Mucosa of rectum (tissue), 2 donors: Measurements from ENCODE around the gene NCR2.

ENCODE experiments used
- H3K27ac ChIP-seq, 2 donors: one replicate each; pipeline ENCODE4 v1.7.0; 2013; ENCODE audit warnings: inconsistent platforms in 2 of 2, low read depth in 2 of 2, low read length in 2 of 2
- H3K27me3 ChIP-seq, 2 donors: one replicate each; pipeline ENCODE4 v1.7.0; 2013; ENCODE audit warnings: low read length in 2 of 2; ENCODE audit not compliant: control insufficient read depth in 2 of 2, insufficient read depth in 2 of 2
- H3K36me3 ChIP-seq, 2 donors: one replicate each; pipeline ENCODE4 v1.7.0; 2013; ENCODE audit warnings: low read length in 2 of 2; ENCODE audit not compliant: control insufficient read depth in 2 of 2, insufficient read depth in 2 of 2
- H3K4me1 ChIP-seq, 2 donors: one replicate each; pipeline ENCODE4 v1.7.0; 2013; ENCODE audit warnings: low read length in 2 of 2, mild to moderate bottlenecking in 1 of 2; ENCODE audit not compliant: control insufficient read depth in 2 of 2, insufficient read depth in 2 of 2
- H3K4me3 ChIP-seq, 2 donors: one replicate each; pipeline ENCODE4 v1.7.0; 2013; ENCODE audit warnings: low read length in 2 of 2
- H3K9ac ChIP-seq, 2 donors: one replicate each; pipeline ENCODE4 v1.7.0; 2013; ENCODE audit warnings: low read length in 2 of 2, low read depth in 1 of 2, mild to moderate bottlenecking in 1 of 2
- H3K9me3 ChIP-seq, 2 donors: one replicate each; pipeline ENCODE4 v1.7.0; 2013; ENCODE audit warnings: low read length in 2 of 2; ENCODE audit not compliant: control insufficient read depth in 2 of 2
- donor health status: healthy.
- donor health status: Normal muscosa, but diverticular disease.

NCR2 gene

DNA sequence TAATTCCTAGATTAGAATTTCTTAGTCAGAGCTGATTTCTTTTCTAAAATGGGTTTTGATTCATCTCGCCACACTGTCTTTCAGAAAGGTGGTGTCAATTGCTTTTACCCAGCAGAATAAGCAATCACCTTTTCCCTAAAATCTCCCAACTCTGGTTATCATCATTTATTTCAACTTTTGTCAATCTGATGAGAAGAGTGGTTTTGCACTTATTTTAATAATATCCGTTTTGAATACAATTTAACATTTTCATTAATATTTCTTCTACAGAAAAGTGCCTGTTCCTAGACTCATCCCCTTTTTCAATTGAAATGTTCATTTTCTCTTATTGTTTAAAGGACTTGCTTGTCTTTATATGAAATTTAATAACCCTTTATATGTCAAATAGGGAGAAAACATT, 8.2 kb upstream of the NCR2 start:
- Histone ChIP-seq H3K27ac (no peak overlapping the region), H3K4me3 (no peak overlapping the region), H3K9ac (no peak overlapping the region), H3K4me1 (no peaks in the 10 kb centered on the region), H3K9me3 (no peaks in the 10 kb centered on the region), H3K36me3 (no peaks in the 10 kb centered on the region), H3K27me3 (peaks cover 12 to 15% of the 10 kb centered on the region in 2 donors)

DNA sequence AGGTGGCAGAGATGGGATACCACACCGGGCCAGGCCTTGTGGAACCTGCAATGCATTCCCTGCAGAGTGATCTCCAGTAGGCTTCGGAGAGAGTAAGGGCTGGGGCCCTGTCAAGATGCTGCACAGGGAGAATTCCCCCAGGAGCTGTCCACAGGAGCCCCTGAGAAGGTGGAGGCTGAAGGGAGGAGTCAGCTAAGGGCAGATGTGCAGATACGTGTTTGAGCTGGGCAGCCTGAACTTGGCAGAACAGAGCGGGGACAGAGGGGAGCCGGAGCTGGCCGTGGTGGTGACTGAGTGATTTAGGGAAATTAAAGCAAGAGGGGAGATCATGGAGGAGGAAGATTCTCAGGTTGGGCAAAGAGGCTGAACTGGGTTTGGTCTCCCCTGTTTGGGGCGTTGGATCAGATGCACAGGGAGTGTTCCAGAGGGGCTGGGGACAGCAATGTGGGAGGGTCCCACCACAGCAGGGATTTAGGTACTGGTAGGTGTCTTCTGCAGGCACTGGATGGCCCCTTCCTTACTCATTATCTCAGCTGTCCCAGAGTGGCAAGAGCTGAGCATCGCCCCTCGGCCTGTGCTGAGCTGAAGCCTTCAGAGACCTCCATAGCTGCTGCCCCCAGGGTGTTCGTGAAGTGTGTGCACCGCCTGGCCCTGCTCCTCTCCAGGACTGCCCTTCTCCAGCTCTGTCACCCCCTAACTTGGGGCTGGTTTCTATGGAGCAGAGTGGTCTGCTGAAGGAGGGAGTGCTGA, 3.8 kb upstream of the NCR2 start:
- Histone ChIP-seq H3K27ac (no peak overlapping the region), H3K4me1 (peaks cover 0 to 5% of the 10 kb centered on the region in 2 donors), H3K4me3 (no peak overlapping the region), H3K27me3 (peaks cover 5 to 8% of the 10 kb centered on the region in 2 donors), H3K9me3 (no peaks in the 10 kb centered on the region), H3K9ac (no peak overlapping the region), H3K36me3 (no peaks in the 10 kb centered on the region)

DNA sequence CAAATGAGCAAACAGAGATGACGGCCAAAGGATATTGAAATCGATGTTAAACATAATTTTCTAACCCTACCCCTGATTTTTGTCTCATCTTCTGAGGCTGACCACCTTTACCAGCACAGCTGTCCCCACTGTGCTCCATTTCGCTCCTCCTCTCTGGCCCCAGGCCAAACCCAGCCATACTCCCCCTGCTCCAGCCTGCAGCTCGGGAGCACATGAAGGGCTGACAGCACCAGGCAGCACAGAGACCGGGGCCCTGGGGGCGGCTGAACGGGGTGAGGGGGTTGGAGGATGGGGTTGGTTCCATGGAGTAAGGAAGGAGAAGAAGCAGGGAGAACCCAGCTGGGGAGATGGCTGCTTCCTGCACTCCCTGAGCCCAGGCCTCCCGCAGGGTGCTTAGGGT, 3.2 kb upstream of the NCR2 start:
- Histone ChIP-seq H3K4me1 (peaks cover 0 to 5% of the 10 kb centered on the region in 2 donors), H3K27ac (no peak overlapping the region), H3K36me3 (no peaks in the 10 kb centered on the region), H3K4me3 (no peak overlapping the region), H3K9ac (no peak overlapping the region), H3K9me3 (no peaks in the 10 kb centered on the region), H3K27me3 (peaks cover 5 to 8% of the 10 kb centered on the region in 2 donors)

DNA sequence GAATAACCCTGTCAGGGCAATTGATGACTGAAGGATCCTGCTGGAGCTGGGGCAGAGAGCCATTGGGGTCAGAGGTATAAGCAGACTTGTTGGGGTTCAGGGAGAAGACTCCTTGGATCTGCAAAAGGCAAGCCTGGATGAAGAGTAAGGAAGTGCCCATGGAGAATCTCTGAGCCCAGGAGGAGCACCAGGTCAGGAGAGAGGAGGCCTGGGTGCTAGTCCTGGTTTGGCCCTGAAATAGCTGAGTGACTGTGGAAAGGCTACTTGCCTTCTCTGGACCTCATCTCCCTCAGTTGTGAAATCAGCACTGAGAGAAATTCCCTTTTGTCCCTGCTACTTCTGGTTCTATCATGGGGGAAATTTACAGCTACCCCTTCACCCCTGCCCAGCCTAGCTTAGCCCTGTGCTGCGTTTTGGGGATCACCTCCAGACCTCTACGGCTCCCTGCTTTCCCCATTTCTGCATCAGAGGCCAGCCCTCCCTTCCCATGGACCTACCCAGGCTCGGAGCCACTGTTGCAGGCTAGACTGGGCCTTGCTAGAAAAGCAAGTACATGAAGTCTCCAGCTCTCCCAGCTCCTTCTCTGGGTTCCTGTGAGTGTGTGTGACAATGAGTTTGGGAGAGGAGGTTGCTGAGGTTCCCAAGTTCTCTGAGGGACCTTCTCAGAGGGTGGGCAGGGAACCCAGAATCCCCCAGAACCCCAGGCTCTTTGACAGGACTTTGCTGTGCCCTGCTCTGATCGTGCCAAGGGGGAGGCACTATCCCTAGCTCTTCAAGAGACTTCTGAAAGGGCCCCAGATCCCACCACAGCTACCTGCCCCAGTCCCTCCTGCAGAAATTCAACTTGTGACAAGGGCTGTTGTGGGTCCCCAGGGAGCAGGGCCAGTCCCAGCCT, 2.3 kb upstream of the NCR2 start:
- no peaks in the 10 kb centered on the region for H3K36me3 ChIP-seq
- peak overlapping the region in 1 of 2 donors; percentile 52 for H3K27ac ChIP-seq
- no peak overlapping the region for H3K9ac ChIP-seq
- peaks cover 0 to 5% of the 10 kb centered on the region in 2 donors for H3K4me1 ChIP-seq
- no peak overlapping the region for H3K4me3 ChIP-seq
- no peaks in the 10 kb centered on the region for H3K9me3 ChIP-seq
- H3K27me3 ChIP-seq, result peaks cover 5 to 8% of the 10 kb centered on the region in 2 donors

DNA sequence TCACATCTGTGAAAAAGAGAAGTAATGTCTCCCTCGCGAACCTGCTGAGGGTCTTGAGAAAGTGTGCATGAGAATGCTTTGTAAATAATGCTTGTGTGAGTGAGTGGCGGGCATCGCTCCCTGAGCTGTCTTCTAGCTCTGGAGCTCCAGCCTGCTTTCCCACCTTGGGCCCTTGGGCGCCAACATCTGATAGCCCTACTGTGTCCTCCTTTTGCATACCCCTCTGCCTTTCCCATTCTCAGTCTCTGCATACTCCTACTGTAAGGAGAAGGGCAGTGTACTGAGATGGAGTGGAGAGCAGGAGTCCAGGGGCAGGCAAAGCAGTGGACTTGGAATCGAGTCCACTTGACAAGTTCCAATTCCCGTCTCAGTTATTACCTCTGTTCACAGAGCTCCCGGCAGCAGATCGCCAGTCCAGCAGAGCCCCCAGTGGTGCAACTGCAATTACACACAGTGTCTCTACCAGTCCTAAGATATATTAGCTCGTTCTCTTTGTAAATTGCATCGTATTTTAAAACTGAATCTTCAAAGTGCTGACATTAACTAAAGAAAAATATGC, 847 bp upstream of the NCR2 start:
- H3K27ac ChIP-seq, result no peak overlapping the region
- no peaks in the 10 kb centered on the region for H3K36me3 ChIP-seq
- no peaks in the 10 kb centered on the region for H3K27me3 ChIP-seq
- no peak overlapping the region for H3K4me3 ChIP-seq
- peaks cover 0 to 5% of the 10 kb centered on the region in 2 donors for H3K4me1 ChIP-seq
- H3K9me3 ChIP-seq, result no peaks in the 10 kb centered on the region
- H3K9ac ChIP-seq, result no peak overlapping the region

DNA sequence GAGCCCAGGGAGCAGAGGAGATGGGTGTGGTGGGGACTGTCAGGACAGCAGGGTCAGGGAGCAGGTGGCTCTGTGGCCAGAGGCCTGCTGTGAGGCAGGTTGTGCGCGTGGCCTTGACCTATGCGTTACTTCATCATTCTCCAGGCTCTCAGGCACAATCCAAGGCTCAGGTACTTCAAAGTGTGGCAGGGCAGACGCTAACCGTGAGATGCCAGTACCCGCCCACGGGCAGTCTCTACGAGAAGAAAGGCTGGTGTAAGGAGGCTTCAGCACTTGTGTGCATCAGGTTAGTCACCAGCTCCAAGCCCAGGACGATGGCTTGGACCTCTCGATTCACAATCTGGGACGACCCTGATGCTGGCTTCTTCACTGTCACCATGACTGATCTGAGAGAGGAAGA, 535 bp downstream of the NCR2 start:
- Histone ChIP-seq H3K27ac (no peak overlapping the region), H3K9me3 (no peaks in the 10 kb centered on the region), H3K27me3 (no peaks in the 10 kb centered on the region), H3K4me3 (no peak overlapping the region), H3K36me3 (no peaks in the 10 kb centered on the region), H3K4me1 (peaks cover 0 to 5% of the 10 kb centered on the region in 2 donors), H3K9ac (no peak overlapping the region)

DNA sequence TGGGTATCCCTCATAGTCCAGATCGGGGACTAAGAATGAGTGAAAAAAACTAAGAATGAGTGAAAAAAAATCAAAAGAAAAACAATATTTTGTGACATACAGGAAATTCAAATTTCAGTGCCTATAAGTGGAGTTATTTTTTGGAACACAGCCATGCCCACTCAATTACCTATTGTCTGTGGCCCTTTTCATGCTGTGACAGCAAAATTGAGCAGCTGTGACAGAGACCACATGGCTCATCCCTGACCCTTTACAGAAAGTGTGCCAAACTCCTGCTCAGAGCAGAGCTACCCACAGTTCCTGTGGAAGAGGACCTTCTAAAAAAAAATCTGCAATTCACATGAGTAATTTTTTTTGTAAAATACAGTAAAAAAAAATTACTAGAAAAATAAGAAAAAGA, 1.4 kb downstream of the NCR2 start:
- no peak overlapping the region for H3K4me3 ChIP-seq
- H3K27me3 ChIP-seq, result no peaks in the 10 kb centered on the region
- H3K9me3 ChIP-seq, result no peaks in the 10 kb centered on the region
- no peak overlapping the region for H3K9ac ChIP-seq
- H3K4me1 ChIP-seq, result peaks cover 0 to 5% of the 10 kb centered on the region in 2 donors
- H3K36me3 ChIP-seq, result no peaks in the 10 kb centered on the region
- no peak overlapping the region for H3K27ac ChIP-seq

DNA sequence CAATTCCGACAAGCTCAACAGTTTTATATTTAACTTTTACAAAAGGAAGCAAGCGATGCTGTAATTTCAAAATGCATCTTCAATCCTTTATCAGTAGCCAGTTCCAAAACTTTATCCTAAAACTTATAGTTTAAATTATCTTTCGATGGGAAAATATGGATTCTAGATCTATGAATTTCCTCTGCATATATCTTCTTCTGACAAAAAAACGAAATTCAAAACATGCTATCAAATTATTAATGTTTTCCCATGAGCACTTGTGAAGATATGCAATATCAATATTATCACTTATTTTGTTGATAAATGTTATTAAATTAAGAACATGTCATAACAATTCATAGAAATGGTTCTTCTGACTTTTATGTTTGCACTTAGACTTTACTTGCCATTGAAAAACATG, 2.3 kb downstream of the NCR2 start:
- no peak overlapping the region for H3K27ac ChIP-seq
- H3K4me3 ChIP-seq, result no peak overlapping the region
- no peak overlapping the region for H3K9ac ChIP-seq
- H3K4me1 ChIP-seq, result peaks cover 0 to 5% of the 10 kb centered on the region in 2 donors
- no peaks in the 10 kb centered on the region for H3K36me3 ChIP-seq
- peaks cover 0 to 2% of the 10 kb centered on the region in 2 donors for H3K27me3 ChIP-seq
- H3K9me3 ChIP-seq, result no peaks in the 10 kb centered on the region

DNA sequence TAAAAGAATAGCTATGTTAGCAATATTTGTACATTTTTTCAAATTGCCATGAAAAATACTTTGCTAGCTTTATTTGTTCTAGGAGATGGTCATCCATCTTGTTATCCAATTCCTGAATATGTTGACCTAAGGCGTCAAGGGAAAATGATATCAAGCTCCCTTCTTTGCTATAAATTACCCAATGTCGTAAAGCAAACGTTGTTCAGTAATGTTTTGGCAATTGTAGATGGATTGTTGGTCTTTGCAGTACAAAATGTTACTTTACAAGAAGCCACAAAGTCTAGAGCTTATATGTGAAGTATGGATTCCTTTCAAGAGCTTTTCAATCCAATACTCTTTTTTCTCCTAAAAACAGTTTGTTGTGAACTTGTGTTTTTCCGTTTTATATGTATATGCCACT, 3.3 kb downstream of the NCR2 start:
- Histone ChIP-seq H3K36me3 (no peaks in the 10 kb centered on the region), H3K27ac (no peak overlapping the region), H3K27me3 (peaks cover 0 to 4% of the 10 kb centered on the region in 2 donors), H3K9ac (no peak overlapping the region), H3K9me3 (no peaks in the 10 kb centered on the region), H3K4me3 (no peak overlapping the region), H3K4me1 (peaks cover 0 to 2% of the 10 kb centered on the region in 2 donors)

DNA sequence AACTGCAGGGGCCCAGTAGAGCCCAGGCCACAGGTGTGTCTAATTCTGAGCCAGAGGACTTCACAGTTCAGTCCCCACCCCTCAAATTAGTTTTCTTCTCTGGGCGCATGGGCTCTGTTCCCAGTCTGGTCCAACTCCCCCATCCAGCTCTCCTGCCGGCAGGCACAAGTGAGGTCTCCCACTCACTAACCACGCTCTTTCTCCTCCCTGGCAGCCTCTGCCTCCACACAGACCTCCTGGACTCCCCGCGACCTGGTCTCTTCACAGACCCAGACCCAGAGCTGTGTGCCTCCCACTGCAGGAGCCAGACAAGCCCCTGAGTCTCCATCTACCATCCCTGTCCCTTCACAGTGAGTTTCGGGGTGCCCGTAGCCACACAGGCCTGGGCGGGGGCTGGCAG, 6.2 kb downstream of the NCR2 start:
- no peaks in the 10 kb centered on the region for H3K9me3 ChIP-seq
- H3K27ac ChIP-seq, result no peak overlapping the region
- H3K36me3 ChIP-seq, result no peaks in the 10 kb centered on the region
- H3K4me1 ChIP-seq, result no peaks in the 10 kb centered on the region
- no peak overlapping the region for H3K9ac ChIP-seq
- H3K4me3 ChIP-seq, result no peak overlapping the region
- peaks cover 0 to 4% of the 10 kb centered on the region in 2 donors for H3K27me3 ChIP-seq
